Head of caudate nucleus (tissue), 42 donors: Measurements from ENCODE around the gene RABEP1.
"Not testable (repeated sequence)": the region's sequence is repeated elsewhere in the genome, so short reads cannot be mapped to it uniquely, and the experiment has no call there.

Experiments used
- DNase-seq, 42 donors: peaks; one replicate each; pipeline versions ENCODE4 v3.0.0 to v3.0.0-alpha.2; 2020 to 2021; ENCODE audit warnings: mixed read lengths in 7 of 42
- intact Hi-C: fragments of 100-400 bp; cut with DNase I; formaldehyde crosslinking; loops from one replicate; pipeline ENCODE4 v1.15.0; 2022

RABEP1 gene

GRCh38 chr17:5410594-5411272, 128.6 kb downstream of the RABEP1 start:
- no peak for DNase-seq
- intact Hi-C loops, result no loop called here

- intact Hi-C loops, result no loop called here
- DNase-seq, result peak in 8 of 42 donors; percentile 10 to 64 (median 35)
Measured at GRCh38 chr17:5413682-5414081, 131.6 kb downstream of the RABEP1 start.

GRCh38 chr17:5416901-5417300, 134.8 kb downstream of the RABEP1 start:
- intact Hi-C loops, result no loop called here
- DNase-seq, result no peak

GRCh38 chr17:5418858-5419355, 136.8 kb downstream of the RABEP1 start:
- peak in 23 of 42 donors; percentile 14 to 68 (median 32) for DNase-seq
- intact Hi-C loops, result no loop called here

GRCh38 chr17:5419356-5419958, 137.4 kb downstream of the RABEP1 start, which contains the start of gene NUP88:
Gene NUP88, minus strand, starts transcription at chr17:5419662. Its CDS starts 12 bp downstream, at chr17:5419650.
- intact Hi-C loops, result no loop called here
- DNase-seq, result peak; percentile 95 to 99 (median 98)

GRCh38 chr17:5419959-5420653, 138.0 kb downstream of the RABEP1 start, which contains the start of gene RPAIN:
Gene RPAIN, plus strand, starts transcription at chr17:5420182. Its CDS starts 29 bp downstream, at chr17:5420211.
- DNase-seq, result peak; percentile 89 to 97 (median 93)
- intact Hi-C loops, result no loop called here

GRCh38 chr17:5422505-5422904, 140.4 kb downstream of the RABEP1 start:
- intact Hi-C loops, result no loop called here

GRCh38 chr17:5424909-5425308, 142.8 kb downstream of the RABEP1 start:
- DNase-seq, result no peak
- intact Hi-C loops, result no loop called here

More at GRCh38 chr17:5422505-5422904, 140.4 kb downstream of the RABEP1 start:
- DNase-seq, result no peak

- intact Hi-C loops, result no loop called here
- DNase-seq, result peak in 10 of 42 donors; percentile 18 to 60 (median 44)
Measured at GRCh38 chr17:5425826-5426225, 143.7 kb downstream of the RABEP1 start.

GRCh38 chr17:5429191-5429887, 147.3 kb downstream of the RABEP1 start:
- DNase-seq, result no peak
- intact Hi-C loops, result no loop called here

GRCh38 chr17:5430413-5430999, 148.4 kb downstream of the RABEP1 start:
- intact Hi-C loops, result no loop called here

GRCh38 chr17:5431234-5431633, 149.2 kb downstream of the RABEP1 start:
- DNase-seq, intact Hi-C loops: not testable (repeated sequence)

More at GRCh38 chr17:5430413-5430999, 148.4 kb downstream of the RABEP1 start:
- DNase-seq, result no peak

- DNase-seq, result no peak
- intact Hi-C loops, result no loop called here
Measured at GRCh38 chr17:5431949-5432556, 150.0 kb downstream of the RABEP1 start.

GRCh38 chr17:5434984-5435383, 152.9 kb downstream of the RABEP1 start:
- no peak for DNase-seq
- intact Hi-C loops, result no loop called here
